Adrenal gland (tissue), 5 donors: ENCODE results near the gene HMSD.

ENCODE experiments used
- CTCF ChIP-seq, 6 experiments: fragments of 450-650 bp in 4 of 6; fragments of 200-600 bp in 2 of 6; sonication (generic) in 1 of 6; IDR thresholded peaks; 1 replicate in 5 of 6; 2 replicates in 1 of 6; pipeline versions ENCODE4 v1.5.1 to v1.8.0; 2016 to 2021; ENCODE audit warnings: antibody characterized with exemption in 6 of 6, mild to moderate bottlenecking in 2 of 6, moderate library complexity in 1 of 6
- POLR2A ChIP-seq, 2 donors: fragments of 450-650 bp; IDR thresholded peaks; one replicate each; pipeline ENCODE4 v1.6.1; 2017; ENCODE audit warnings: antibody characterized with exemption in 2 of 2, mild to moderate bottlenecking in 2 of 2, moderate library complexity in 1 of 2
- donor health status: DM: no; HTN: no; CAD: no.

- no peak for TF ChIP-seq CTCF (IDR thresholded peaks at IDR 0.05)
- no peak for TF ChIP-seq POLR2A (IDR thresholded peaks at IDR 0.05)
Observed at GRCh38 chr18:63997041-63997440, 47.9 kb downstream of the HMSD start.
